DND-41 (cell line): ENCODE measurements around the gene CLEC4A.
"Not testable (repeated sequence)": the region's sequence is repeated elsewhere in the genome, so short reads cannot be mapped to it uniquely, and the experiment has no call there.

Experiments
- ATAC-seq: fragments of 200-7000 bp; cut with Tn5 transposase; 3 replicates; pipeline ENCODE4 v1.9.1; 2021; ENCODE audit warnings: low read depth; ENCODE audit not compliant: insufficient read depth
- DNase-seq: peaks from one replicate; pipeline ENCODE4 v3.0.0-alpha.2; 2020
- H2AFZ ChIP-seq: 2 replicates; pipeline ENCODE4 v1.6.0; 2012; ENCODE audit warnings: low read depth, low read length
- H3K27ac ChIP-seq: 2 replicates; pipeline ENCODE4 v1.5.1; 2012; ENCODE audit warnings: low read length, inconsistent platforms
- H3K27me3 ChIP-seq: fragments of 200-600 bp; sonication (generic); 2 replicates; pipeline ENCODE4 v1.6.0; 2012; ENCODE audit warnings: low read length, mild to moderate bottlenecking, inconsistent platforms; ENCODE audit not compliant: insufficient read depth, poor library complexity
- H3K36me3 ChIP-seq: 2 replicates; pipeline ENCODE4 v1.5.1; 2012; ENCODE audit warnings: low read length, inconsistent platforms; ENCODE audit not compliant: insufficient read depth
- H3K4me1 ChIP-seq: 2 replicates; pipeline ENCODE4 v1.5.1; 2012; ENCODE audit warnings: mild to moderate bottlenecking, low read length; ENCODE audit not compliant: insufficient read depth
- H3K4me2 ChIP-seq: 2 replicates; pipeline ENCODE4 v1.6.0; 2012; ENCODE audit warnings: mild to moderate bottlenecking, moderate library complexity, low read length, inconsistent platforms; ENCODE audit not compliant: insufficient read depth
- H3K4me3 ChIP-seq, 2 experiments: fragments of 200-600 bp in 1 of 2; shearing (Covaris generic) in 1 of 2; 2 replicates each; pipeline ENCODE4 v1.5.1; 2012 to 2016; ENCODE audit warnings: inconsistent platforms in 2 of 2, low read length in 2 of 2, mild to moderate bottlenecking in 2 of 2, low read depth in 1 of 2, moderate library complexity in 1 of 2
- H3K79me2 ChIP-seq: 2 replicates; pipeline ENCODE4 v1.6.0; 2012; ENCODE audit warnings: low read length, inconsistent platforms; ENCODE audit not compliant: insufficient read depth
- H3K9ac ChIP-seq: 2 replicates; pipeline ENCODE4 v1.6.0; 2012; ENCODE audit warnings: low read depth, mild to moderate bottlenecking, inconsistent platforms, low read length, moderate library complexity
- H3K9me3 ChIP-seq: 2 replicates; pipeline ENCODE4 v1.5.1; 2012; ENCODE audit warnings: low read length, moderate library complexity, mild to moderate bottlenecking, inconsistent platforms; ENCODE audit not compliant: insufficient read depth, severe bottlenecking
- H4K20me1 ChIP-seq: 2 replicates; pipeline ENCODE4 v1.6.0; 2012; ENCODE audit warnings: low read length; ENCODE audit not compliant: insufficient read depth
- CTCF ChIP-seq: IDR thresholded peaks from 2 replicates; pipeline ENCODE4 v1.5.1; 2012; ENCODE audit warnings: borderline replicate concordance, low read length, moderate library complexity, mild to moderate bottlenecking; ENCODE audit not compliant: poor library complexity, severe bottlenecking; ENCODE audit errors: extremely low read depth

Gene CLEC4A

DNA sequence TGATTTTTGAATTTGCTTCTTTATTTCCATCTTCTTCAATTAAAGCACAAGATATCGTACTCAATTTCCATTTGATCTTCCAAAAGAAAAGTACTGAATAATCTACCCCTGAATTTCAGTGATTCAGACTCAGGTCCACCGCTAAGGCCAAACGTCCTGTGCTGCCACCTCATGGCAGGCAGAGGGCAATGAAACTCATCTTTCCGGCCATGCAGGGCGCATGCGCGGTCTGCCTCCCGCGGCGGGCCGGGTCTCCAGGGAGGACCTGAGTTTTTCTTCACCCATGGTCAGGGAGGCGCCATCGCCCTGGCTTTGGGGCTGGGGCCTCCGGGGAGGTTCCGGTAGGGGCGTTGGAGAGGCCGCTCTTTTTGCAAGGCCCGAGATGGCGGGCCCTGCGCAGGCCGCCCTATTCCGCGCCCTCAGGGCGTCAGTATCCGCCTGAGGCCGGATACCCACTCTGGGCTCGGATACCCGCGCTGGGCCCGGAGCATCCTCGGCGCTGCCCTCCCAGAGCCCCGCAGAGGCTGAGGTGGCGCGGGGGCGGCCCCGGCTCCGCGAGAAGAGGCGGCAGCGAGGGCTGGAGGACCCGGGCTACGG lies 56.7 kb downstream of the CLEC4A start:
- H3K36me3 ChIP-seq, H3K27me3 ChIP-seq, H3K9me3 ChIP-seq, H4K20me1 ChIP-seq, H3K79me2 ChIP-seq: not testable (repeated sequence)
- peak overlapping the region; percentile 75 for H2AFZ ChIP-seq
- H3K4me2 ChIP-seq, result peak overlapping the region; percentile 67
- H3K9ac ChIP-seq, result peak overlapping the region; percentile 67
- peak overlapping the region; percentile 64 for H3K27ac ChIP-seq
- ATAC-seq (peak; percentile 96), DNase-seq (peak; percentile 82)
- H3K4me3 ChIP-seq, result peak overlapping the region; percentile 38 to 64; a peak in 3 of 4 replicates
- peaks cover 10% of the 10 kb centered on the region for H3K4me1 ChIP-seq
- peak; percentile 70 for TF ChIP-seq CTCF

GRCh38 chr12:8181271-8181670 lies 57.9 kb downstream of the CLEC4A start:
- Histone ChIP-seq H3K4me1 (peaks cover 10% of the 10 kb centered on the region), H3K4me3 (0 out of 4 replicates have a peak overlapping the region, but pooled peaks of 1 of the 2 experiments have one; percentile 64), H3K4me2 (peak overlapping the region; percentile 67)
- H3K9ac ChIP-seq, H3K27ac ChIP-seq, H2AFZ ChIP-seq, H3K27me3 ChIP-seq, H3K36me3 ChIP-seq, H3K9me3 ChIP-seq, H3K79me2 ChIP-seq, H4K20me1 ChIP-seq, ATAC-seq: not testable (repeated sequence)
- peak; percentile 14 for DNase-seq

GRCh38 chr12:8182923-8183322 lies 59.5 kb downstream of the CLEC4A start:
- not testable (repeated sequence) for H4K20me1 ChIP-seq, H3K9ac ChIP-seq, H3K79me2 ChIP-seq, H3K4me3 ChIP-seq, H3K27ac ChIP-seq, H3K27me3 ChIP-seq, H3K9me3 ChIP-seq, H3K4me2 ChIP-seq, ATAC-seq, H2AFZ ChIP-seq, H3K36me3 ChIP-seq, DNase-seq
- peaks cover 10% of the 10 kb centered on the region for H3K4me1 ChIP-seq

DNA sequence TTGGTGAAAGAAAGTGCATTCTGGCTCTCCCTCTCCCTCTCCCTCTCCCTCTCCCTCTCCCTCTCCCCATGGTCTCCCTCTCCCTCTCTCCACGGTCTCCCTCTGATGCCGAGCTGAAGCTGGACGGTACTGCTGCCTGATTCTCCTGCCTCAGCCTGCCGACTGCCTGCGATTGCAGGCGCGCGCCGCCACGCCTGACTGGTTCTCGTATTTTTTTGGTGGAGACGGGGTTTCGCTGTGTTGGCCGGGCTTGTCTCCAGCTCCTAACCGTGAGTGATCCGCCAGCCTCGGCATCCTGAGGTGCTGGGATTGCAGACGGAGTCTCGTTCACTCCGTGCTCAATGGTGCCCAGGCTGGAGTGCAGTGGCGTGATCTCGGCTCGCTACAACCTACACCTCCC lies 59.9 kb downstream of the CLEC4A start:
- not testable (repeated sequence) for H3K9me3 ChIP-seq, DNase-seq, H3K79me2 ChIP-seq, H3K27ac ChIP-seq, H2AFZ ChIP-seq, H3K36me3 ChIP-seq, H3K9ac ChIP-seq, H3K27me3 ChIP-seq, H3K4me3 ChIP-seq, ATAC-seq, H3K4me2 ChIP-seq, H4K20me1 ChIP-seq
- peaks cover 10% of the 10 kb centered on the region for H3K4me1 ChIP-seq

DNA sequence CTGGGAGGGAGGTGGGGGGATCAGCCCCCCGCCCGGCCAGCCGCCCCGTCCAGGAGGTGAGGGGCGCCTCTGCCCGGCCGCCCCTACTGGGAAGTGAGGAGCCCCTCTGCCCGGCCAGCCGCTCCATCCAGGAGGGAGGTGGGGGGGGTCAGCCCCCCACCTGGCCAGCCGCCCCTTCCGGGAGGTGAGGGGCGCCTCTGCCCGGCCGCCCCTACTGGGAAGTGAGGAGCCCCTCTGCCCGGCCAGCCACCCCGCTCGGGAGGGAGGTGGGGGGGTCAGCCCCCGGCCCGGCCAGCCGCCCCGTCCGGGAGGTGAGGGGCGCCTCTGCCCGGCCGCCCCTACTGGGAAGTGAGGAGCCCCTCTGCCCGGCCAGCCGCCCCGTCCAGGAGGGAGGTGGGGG lies 60.8 kb downstream of the CLEC4A start:
- ATAC-seq, H3K4me2 ChIP-seq, H2AFZ ChIP-seq, H3K36me3 ChIP-seq, H4K20me1 ChIP-seq, DNase-seq, H3K9me3 ChIP-seq, H3K79me2 ChIP-seq, H3K4me3 ChIP-seq, H3K9ac ChIP-seq, H3K27me3 ChIP-seq, H3K27ac ChIP-seq: not testable (repeated sequence)
- peaks cover 10% of the 10 kb centered on the region for H3K4me1 ChIP-seq

- not testable (repeated sequence) for H4K20me1 ChIP-seq, H3K9me3 ChIP-seq, H3K27me3 ChIP-seq, H3K4me1 ChIP-seq, H3K4me3 ChIP-seq, H3K9ac ChIP-seq, H2AFZ ChIP-seq, H3K27ac ChIP-seq, H3K4me2 ChIP-seq, H3K36me3 ChIP-seq, ATAC-seq, H3K79me2 ChIP-seq, DNase-seq
These were observed 64.7 kb downstream of the CLEC4A start for GRCh38 chr12:8188088-8188487.
